HepG2 (cell line): ENCODE results near the gene FAM114A1. TPM values are rescaled to one million over a fixed set of nuclear protein-coding genes. Genes with fewer than 3 reads are reported as not detected.

ENCODE experiments used
- CHD2 ChIP-seq: IDR thresholded peaks from 2 replicates; pipeline ENCODE4 v1.6.1; 2011; ENCODE audit warnings: low read depth, low read length, improper control_type of control experiment
- FOXK2 ChIP-seq: fragments of 450-650 bp; IDR thresholded peaks from 2 replicates; pipeline ENCODE4 v1.6.1; 2016
- IRF9 ChIP-seq: sonication (generic); formaldehyde crosslinking; IDR thresholded peaks from 2 replicates; pipeline ENCODE4 v1.8.0; 2022; ENCODE audit warnings: missing genetic modification reagents, mild to moderate bottlenecking, borderline replicate concordance
- LCORL ChIP-seq, 2 experiments: fragments of 450-650 bp in 1 of 2; sonication (generic) in 1 of 2; formaldehyde crosslinking in 1 of 2; IDR thresholded peaks; 2 replicates each; pipeline versions ENCODE4 v1.5.0 to v1.6.1; 2017 to 2020; ENCODE audit warnings: antibody characterized with exemption in 1 of 2, missing genetic modification reagents in 1 of 2
- NFE2 ChIP-seq: sonication (generic); formaldehyde crosslinking; IDR thresholded peaks from 2 replicates; pipeline ENCODE4 v1.4.0; 2020; ENCODE audit warnings: missing genetic modification reagents
- NPAS2 ChIP-seq: sonication (generic); formaldehyde crosslinking; IDR thresholded peaks from 2 replicates; pipeline ENCODE4 v1.8.0; 2022; ENCODE audit warnings: mild to moderate bottlenecking, missing genetic modification reagents, borderline replicate concordance
- NR2F6 ChIP-seq, 2 experiments: IDR thresholded peaks; 2 replicates each; pipeline ENCODE4 v1.6.1; 2016; ENCODE audit warnings: antibody characterized with exemption in 1 of 2, mild to moderate bottlenecking in 1 of 2
- PCBP2 ChIP-seq: fragments of 200-400 bp; formaldehyde crosslinking; optimal IDR thresholded peaks from 2 replicates; pipeline ENCODE3; 2018; ENCODE audit warnings: low read length, low read depth; ENCODE audit not compliant: poor library complexity, severe bottlenecking
- POLR2AphosphoS5 ChIP-seq: IDR thresholded peaks from 2 replicates; pipeline ENCODE4 v1.6.1; 2012; ENCODE audit warnings: low read depth, low read length
- ZNF446 ChIP-seq: sonication (generic); formaldehyde crosslinking; IDR thresholded peaks from 2 replicates; pipeline ENCODE4 v1.5.0; 2020; ENCODE audit warnings: mild to moderate bottlenecking, missing genetic modification reagents
- ZNF674 ChIP-seq: sonication (generic); formaldehyde crosslinking; IDR thresholded peaks from 2 replicates; pipeline ENCODE4 v1.5.0; 2020; ENCODE audit warnings: low read depth, mild to moderate bottlenecking, missing genetic modification reagents
- ZNF746 ChIP-seq: sonication (generic); formaldehyde crosslinking; IDR thresholded peaks from 2 replicates; pipeline ENCODE4 v1.8.0; 2022; ENCODE audit warnings: mild to moderate bottlenecking, missing genetic modification reagents
- polyA plus RNA-seq, 8 experiments: library from polyadenylated mRNA; depleted of rRNA in 3 of 8; stranded (reverse) in 7 of 8; unstranded in 1 of 8; fragments of >200 nt; fragmentation: Illumina TruSeq in 4 of 8; extraction: Trizol in 4 of 8; gene quantifications; 2 replicates each; pipeline versions ENCODE4 v1.2.1 to v1.2.3, GENCODE V29; 2011 to 2016; ENCODE audit warnings: low read depth in 4 of 8, missing spikeins in 1 of 8, mixed read lengths in 1 of 8; ENCODE audit not compliant: insufficient read depth in 1 of 8
- total RNA-seq, 5 experiments: library from RNA; depleted of rRNA; stranded (reverse); fragments of >200 nt; fragmentation: Illumina TruSeq; extraction: Trizol; gene quantifications; 2 replicates each; pipeline ENCODE4 v1.2.3, GENCODE V29; 2016; ENCODE audit warnings: low read depth in 1 of 5
- TF ChIP-seq, protein P1 (sequence below): sonication (generic); formaldehyde crosslinking; IDR thresholded peaks from 2 replicates; pipeline ENCODE4 v1.5.1; 2020; ENCODE audit warnings: mild to moderate bottlenecking, missing genetic modification reagents, borderline replicate concordance
- TF ChIP-seq, protein P2 (sequence below): sonication (generic); formaldehyde crosslinking; conservative IDR thresholded peaks from 2 replicates; pipeline ENCODE4 v1.4.0; 2020; ENCODE audit warnings: missing genetic modification reagents
- TF ChIP-seq, protein P3 (sequence below): sonication (generic); formaldehyde crosslinking; IDR thresholded peaks from 2 replicates; pipeline ENCODE4 v1.5.1; 2020; ENCODE audit warnings: mild to moderate bottlenecking, missing genetic modification reagents, moderate library complexity
- TF ChIP-seq, protein P4 (sequence below): sonication (generic); formaldehyde crosslinking; conservative IDR thresholded peaks from 2 replicates; pipeline ENCODE4 v1.8.0; 2022; ENCODE audit warnings: missing genetic modification reagents

FAM114A1 gene
- total and polyA plus RNA-seq, 2 of the 13 experiments (the other 11 are each of a cell fraction or from before 2014, with no cell fraction given): 61.0 to 76.9 TPM

DNA sequence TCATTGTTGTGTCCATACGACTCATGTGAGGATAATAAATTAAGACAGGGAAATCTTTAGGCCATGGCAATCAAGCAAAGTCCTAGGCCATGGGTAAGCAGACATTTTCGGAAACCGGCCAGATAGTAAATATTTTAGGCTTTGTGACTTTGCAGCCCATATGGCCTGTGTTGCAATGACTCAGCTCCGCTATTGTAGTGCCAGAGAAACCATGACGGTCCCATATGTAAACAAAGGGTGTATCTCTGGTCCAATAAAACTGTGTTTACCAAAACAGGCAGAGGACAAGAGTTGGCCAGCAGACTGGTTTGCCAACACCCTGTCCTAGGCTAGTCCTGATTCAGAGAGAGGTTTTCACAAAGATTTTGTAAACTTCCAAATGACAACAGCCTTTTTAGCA lies 5.0 kb downstream of the FAM114A1 start (continued):
- TF ChIP-seq PCBP2 (no peak), NPAS2 (CRISPR knock-in tag) (no peak), FOXK2 (peak; percentile 79), NFE2 (no peak), LCORL (IDR thresholded peaks at IDR 0.05) (0 out of 2 replicates have a peak, but pooled peaks have one; percentile 40), LCORL (CRISPR knock-in tag; IDR thresholded peaks at IDR 0.05) (peak; percentile 96), ZNF674 (CRISPR knock-in tag) (no peak), POLR2AphosphoS5 (no peak), NR2F6 (IDR thresholded peaks at IDR 0.05) (no peak), NR2F6 (CRISPR knock-in tag; IDR thresholded peaks at IDR 0.05) (0 out of 2 replicates have a peak, but pooled peaks have one; percentile 43), IRF9 (no peak), CHD2 (no peak), ZNF446 (CRISPR knock-in tag) (no peak), ZNF746 (no peak)
- TF ChIP-seq, protein P1, sequence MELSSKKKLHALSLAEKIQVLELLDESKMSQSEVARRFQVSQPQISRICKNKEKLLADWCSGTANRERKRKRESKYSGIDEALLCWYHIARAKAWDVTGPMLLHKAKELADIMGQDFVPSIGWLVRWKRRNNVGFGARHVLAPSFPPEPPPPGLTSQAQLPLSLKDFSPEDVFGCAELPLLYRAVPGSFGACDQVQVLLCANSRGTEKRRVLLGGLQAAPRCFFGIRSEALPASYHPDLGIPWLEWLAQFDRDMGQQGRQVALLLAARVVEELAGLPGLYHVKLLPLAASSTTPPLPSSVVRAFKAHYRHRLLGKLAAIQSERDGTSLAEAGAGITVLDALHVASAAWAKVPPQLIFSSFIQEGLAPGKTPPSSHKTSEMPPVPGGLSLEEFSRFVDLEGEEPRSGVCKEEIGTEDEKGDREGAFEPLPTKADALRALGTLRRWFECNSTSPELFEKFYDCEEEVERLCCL (CRISPR knock-in tag): no peak
- TF ChIP-seq, protein P2, sequence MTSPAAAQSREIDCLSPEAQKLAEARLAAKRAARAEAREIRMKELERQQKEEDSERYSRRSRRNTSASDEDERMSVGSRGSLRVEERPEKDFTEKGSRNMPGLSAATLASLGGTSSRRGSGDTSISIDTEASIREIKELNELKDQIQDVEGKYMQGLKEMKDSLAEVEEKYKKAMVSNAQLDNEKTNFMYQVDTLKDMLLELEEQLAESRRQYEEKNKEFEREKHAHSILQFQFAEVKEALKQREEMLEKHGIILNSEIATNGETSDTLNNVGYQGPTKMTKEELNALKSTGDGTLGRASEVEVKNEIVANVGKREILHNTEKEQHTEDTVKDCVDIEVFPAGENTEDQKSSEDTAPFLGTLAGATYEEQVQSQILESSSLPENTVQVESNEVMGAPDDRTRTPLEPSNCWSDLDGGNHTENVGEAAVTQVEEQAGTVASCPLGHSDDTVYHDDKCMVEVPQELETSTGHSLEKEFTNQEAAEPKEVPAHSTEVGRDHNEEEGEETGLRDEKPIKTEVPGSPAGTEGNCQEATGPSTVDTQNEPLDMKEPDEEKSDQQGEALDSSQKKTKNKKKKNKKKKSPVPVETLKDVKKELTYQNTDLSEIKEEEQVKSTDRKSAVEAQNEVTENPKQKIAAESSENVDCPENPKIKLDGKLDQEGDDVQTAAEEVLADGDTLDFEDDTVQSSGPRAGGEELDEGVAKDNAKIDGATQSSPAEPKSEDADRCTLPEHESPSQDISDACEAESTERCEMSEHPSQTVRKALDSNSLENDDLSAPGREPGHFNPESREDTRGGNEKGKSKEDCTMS (CRISPR knock-in tag): no peak
- TF ChIP-seq, protein P3, sequence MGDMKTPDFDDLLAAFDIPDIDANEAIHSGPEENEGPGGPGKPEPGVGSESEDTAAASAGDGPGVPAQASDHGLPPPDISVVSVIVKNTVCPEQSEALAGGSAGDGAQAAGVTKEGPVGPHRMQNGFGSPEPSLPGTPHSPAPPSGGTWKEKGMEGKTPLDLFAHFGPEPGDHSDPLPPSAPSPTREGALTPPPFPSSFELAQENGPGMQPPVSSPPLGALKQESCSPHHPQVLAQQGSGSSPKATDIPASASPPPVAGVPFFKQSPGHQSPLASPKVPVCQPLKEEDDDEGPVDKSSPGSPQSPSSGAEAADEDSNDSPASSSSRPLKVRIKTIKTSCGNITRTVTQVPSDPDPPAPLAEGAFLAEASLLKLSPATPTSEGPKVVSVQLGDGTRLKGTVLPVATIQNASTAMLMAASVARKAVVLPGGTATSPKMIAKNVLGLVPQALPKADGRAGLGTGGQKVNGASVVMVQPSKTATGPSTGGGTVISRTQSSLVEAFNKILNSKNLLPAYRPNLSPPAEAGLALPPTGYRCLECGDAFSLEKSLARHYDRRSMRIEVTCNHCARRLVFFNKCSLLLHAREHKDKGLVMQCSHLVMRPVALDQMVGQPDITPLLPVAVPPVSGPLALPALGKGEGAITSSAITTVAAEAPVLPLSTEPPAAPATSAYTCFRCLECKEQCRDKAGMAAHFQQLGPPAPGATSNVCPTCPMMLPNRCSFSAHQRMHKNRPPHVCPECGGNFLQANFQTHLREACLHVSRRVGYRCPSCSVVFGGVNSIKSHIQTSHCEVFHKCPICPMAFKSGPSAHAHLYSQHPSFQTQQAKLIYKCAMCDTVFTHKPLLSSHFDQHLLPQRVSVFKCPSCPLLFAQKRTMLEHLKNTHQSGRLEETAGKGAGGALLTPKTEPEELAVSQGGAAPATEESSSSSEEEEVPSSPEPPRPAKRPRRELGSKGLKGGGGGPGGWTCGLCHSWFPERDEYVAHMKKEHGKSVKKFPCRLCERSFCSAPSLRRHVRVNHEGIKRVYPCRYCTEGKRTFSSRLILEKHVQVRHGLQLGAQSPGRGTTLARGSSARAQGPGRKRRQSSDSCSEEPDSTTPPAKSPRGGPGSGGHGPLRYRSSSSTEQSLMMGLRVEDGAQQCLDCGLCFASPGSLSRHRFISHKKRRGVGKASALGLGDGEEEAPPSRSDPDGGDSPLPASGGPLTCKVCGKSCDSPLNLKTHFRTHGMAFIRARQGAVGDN (CRISPR knock-in tag): no peak
- TF ChIP-seq, protein P4, sequence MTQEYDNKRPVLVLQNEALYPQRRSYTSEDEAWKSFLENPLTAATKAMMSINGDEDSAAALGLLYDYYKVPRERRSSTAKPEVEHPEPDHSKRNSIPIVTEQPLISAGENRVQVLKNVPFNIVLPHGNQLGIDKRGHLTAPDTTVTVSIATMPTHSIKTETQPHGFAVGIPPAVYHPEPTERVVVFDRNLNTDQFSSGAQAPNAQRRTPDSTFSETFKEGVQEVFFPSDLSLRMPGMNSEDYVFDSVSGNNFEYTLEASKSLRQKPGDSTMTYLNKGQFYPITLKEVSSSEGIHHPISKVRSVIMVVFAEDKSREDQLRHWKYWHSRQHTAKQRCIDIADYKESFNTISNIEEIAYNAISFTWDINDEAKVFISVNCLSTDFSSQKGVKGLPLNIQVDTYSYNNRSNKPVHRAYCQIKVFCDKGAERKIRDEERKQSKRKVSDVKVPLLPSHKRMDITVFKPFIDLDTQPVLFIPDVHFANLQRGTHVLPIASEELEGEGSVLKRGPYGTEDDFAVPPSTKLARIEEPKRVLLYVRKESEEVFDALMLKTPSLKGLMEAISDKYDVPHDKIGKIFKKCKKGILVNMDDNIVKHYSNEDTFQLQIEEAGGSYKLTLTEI: no peak
